Measurements from ENCODE around the gene TMEM98.

GRCh38 chr17:32940706-32941390 lies 12.9 kb downstream of the TMEM98 start:
- no peak for TF ChIP-seq CTCF (conservative IDR thresholded peaks at IDR 0.05 in 1 of 2, IDR thresholded peaks at IDR 0.05 in 1 of 2; ENCODE audit: extremely low read depth in 1 of 2, insufficient read depth in 1 of 2, low read depth in 1 of 2, low read length in 2 of 2)
- no peak for TF ChIP-seq EZH2 (IDR thresholded peaks at IDR 0.05; ENCODE audit: borderline replicate concordance, low read length)

All from mammary epithelial cell (primary cell).